NCI-H82 treated with DMSO at 0.1 percent for 48 hours (cell line): ENCODE results near the gene KIF5C.

ENCODE experiments used
- DNase-seq: peaks from one replicate; lab custom pipeline; 2025; ENCODE audit not compliant: unreplicated experiment; lab: John Stamatoyannopoulos, UW

KIF5C gene

GRCh38 chr2:148984449-148984848, 109.4 kb downstream of the KIF5C start:
- no peak for DNase-seq

- DNase-seq: no peak
Observed at GRCh38 chr2:148987286-148987685, 112.3 kb downstream of the KIF5C start.

- DNase-seq: no peak
Observed at GRCh38 chr2:148988337-148988736, 113.3 kb downstream of the KIF5C start.

GRCh38 chr2:148989882-148990493, 115.0 kb downstream of the KIF5C start:
- DNase-seq: peak; percentile 61

GRCh38 chr2:148990968-148991367, 115.9 kb downstream of the KIF5C start:
- no peak for DNase-seq

GRCh38 chr2:148992448-148992847, 117.4 kb downstream of the KIF5C start:
- no peak for DNase-seq

- DNase-seq: no peak
Observed at GRCh38 chr2:148993351-148993750, 118.3 kb downstream of the KIF5C start.

GRCh38 chr2:148994341-148994740, 119.3 kb downstream of the KIF5C start:
- no peak for DNase-seq

- no peak for DNase-seq
Observed at GRCh38 chr2:148996805-148997204, 121.8 kb downstream of the KIF5C start.

- no peak for DNase-seq
Observed at GRCh38 chr2:148998165-148998830, 123.3 kb downstream of the KIF5C start.

- no peak for DNase-seq
Observed at GRCh38 chr2:148998831-148999200, 123.8 kb downstream of the KIF5C start.

GRCh38 chr2:148999451-148999921, 124.5 kb downstream of the KIF5C start:
- no peak for DNase-seq

GRCh38 chr2:149000158-149000938, 125.3 kb downstream of the KIF5C start:
- DNase-seq: no peak

- no peak for DNase-seq
Observed at GRCh38 chr2:149001496-149001895, 126.5 kb downstream of the KIF5C start.

- DNase-seq: no peak
Observed at GRCh38 chr2:149002378-149002890, 127.4 kb downstream of the KIF5C start.

GRCh38 chr2:149002891-149003740, 128.1 kb downstream of the KIF5C start:
- DNase-seq: no peak

GRCh38 chr2:149004836-149005235, 129.8 kb downstream of the KIF5C start:
- DNase-seq: no peak

- no peak for DNase-seq
Observed at GRCh38 chr2:149005471-149006077, 130.5 kb downstream of the KIF5C start.

- no peak for DNase-seq
Observed at GRCh38 chr2:149006883-149007543, 132.0 kb downstream of the KIF5C start.

- DNase-seq: no peak
Observed at GRCh38 chr2:149008381-149008780, 133.4 kb downstream of the KIF5C start.
